GM18508 (cell line): ENCODE measurements around the gene ZNF516.
"Not testable (repeated sequence)": the region's sequence is repeated elsewhere in the genome, so short reads cannot be mapped to it uniquely, and the experiment has no call there.

Source experiments
- ATAC-seq: cut with Tn5 transposase; IDR thresholded peaks from one replicate; pipeline ENCODE4 v1.9.1; 2021; ENCODE audit warnings: moderate number of reproducible peaks; ENCODE audit not compliant: insufficient read depth, unreplicated experiment

ZNF516 gene

GRCh38 chr18:76475450-76476194 is 19.4 kb downstream of the ZNF516 start:
- no peak for ATAC-seq

DNA sequence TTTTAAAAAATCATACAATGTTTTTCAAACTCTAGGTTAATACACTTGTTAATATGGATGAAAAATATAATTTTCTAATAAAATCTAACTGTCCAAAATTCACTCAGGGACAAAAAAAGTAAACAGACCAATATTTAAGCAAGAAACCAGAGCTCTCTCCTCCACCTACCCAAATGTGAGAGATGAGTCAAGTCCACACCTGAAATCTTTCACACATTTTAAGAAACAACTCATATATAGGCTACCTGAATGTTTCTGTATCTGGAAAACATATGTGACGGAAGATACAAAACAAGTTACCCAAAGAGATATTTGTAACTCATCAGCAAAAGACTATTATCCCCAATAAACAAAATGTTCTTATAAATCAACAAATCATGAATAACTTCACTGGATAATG is 20.2 kb downstream of the ZNF516 start:
- no peak for ATAC-seq

- ATAC-seq, result not testable (repeated sequence)
Measured at GRCh38 chr18:76473521-76473920, 21.5 kb downstream of the ZNF516 start.

GRCh38 chr18:76472829-76473228 is 22.2 kb downstream of the ZNF516 start:
- no peak for ATAC-seq

- no peak for ATAC-seq
Measured at GRCh38 chr18:76471593-76471992, 23.4 kb downstream of the ZNF516 start.

DNA sequence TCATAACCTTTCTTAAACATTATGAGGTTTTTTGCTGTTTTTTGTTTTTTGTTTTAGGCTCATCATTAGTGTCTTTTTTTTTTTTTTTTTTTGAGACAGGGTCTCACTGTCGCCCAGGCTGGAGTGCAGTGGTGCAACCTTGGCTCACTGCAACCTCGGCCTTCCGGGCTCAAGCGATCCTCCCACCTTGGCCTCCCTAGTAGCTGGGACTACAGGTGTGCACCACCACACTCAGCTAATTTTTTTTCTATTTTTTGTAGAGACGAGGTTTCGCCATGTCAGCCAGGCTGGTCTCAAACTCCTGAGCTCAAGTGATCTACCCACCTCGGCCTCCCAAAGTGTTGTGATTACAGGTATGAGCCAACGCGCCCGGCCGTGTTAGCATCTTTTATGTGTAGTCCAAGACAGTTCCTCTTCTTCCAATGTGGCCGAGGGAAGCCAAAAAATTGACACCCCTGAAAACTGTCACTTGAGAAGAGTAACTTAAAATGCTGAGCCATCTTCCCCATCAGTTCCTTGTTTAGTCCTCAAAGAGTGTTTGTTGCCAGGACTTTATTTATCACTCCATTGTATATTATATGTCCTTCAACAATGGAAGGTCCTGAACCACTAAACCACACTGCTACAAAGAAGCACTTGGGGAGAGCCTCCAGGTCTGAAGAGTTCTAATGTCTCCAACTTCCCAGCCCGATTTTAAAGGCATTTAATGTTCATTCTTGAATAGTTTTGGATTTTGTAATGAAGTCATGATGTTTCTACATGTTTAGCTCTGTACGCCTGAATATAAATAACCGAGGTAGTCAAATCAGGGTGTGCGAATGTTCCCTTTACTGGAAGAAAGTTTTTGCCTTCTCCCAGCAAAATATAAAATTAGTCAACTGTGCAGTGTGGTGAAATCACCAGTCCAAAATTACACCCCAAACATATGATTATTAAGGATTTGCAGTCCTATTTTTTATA is 26.4 kb downstream of the ZNF516 start:
- no peak for ATAC-seq

GRCh38 chr18:76467371-76468190 is 27.5 kb downstream of the ZNF516 start:
- no peak for ATAC-seq

DNA sequence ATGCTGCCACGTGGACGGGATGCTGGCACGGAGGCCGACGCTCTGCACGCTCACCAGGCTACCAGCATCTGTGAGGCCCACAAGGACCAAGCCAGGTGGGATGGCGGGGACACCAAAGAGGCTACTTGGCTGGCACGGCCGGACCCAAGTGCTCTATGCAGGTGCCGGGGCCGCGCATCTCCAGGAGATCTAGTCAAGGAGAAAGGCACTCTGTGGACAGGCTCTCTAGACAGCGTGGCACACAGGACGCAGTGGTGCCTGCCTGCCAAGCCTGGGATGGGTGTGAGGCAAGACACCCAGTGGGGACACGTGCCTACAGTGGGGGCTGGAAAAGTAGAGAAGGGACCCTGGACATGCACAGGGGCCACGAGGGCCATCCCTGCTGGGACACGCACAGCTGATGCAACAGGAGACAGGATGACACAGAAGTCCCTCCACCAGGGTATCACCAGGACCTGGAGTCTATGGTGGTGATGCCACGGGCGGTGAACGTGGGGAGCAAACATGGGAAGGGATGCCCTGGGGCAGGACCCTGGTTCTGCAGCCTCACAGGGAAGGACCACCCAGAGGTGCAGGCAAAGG is 28.5 kb downstream of the ZNF516 start:
- no peak for ATAC-seq

DNA sequence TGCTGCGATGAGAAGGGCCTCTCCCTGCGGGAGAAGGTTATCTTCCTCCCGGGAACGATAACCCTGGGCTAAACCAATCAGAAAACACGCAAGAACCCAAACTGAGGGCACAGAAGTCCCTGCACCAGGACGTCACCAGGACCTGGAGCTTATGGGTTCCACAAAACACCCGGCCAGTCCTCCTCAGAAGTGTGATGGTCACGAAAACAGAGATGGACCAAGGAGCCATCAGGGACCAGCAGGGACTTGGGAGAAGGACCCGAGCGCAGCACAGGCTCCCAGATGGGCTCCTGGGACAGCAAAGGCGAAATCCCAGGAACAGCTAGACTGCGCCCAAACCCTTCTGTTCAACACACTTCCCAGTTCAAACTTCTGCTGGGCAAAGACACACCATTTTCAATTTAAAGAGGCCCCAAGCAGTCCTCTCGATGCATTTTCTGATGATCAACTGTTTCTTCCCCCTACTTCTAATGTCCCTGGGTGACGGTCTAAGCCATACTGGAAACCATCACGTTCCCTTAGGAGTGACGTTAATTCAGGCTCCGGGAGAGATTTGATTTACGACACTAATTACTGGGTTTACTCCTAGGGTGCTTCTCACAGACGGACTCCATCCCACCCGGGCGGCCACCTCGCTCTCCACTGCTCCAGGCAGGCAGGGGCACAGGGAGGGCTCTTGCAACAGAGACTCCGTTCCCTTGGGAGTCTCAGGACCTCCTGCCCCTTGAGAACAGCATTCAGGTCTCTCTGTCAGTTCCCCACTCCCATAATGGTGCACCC is 29.2 kb downstream of the ZNF516 start:
- ATAC-seq, result no peak

DNA sequence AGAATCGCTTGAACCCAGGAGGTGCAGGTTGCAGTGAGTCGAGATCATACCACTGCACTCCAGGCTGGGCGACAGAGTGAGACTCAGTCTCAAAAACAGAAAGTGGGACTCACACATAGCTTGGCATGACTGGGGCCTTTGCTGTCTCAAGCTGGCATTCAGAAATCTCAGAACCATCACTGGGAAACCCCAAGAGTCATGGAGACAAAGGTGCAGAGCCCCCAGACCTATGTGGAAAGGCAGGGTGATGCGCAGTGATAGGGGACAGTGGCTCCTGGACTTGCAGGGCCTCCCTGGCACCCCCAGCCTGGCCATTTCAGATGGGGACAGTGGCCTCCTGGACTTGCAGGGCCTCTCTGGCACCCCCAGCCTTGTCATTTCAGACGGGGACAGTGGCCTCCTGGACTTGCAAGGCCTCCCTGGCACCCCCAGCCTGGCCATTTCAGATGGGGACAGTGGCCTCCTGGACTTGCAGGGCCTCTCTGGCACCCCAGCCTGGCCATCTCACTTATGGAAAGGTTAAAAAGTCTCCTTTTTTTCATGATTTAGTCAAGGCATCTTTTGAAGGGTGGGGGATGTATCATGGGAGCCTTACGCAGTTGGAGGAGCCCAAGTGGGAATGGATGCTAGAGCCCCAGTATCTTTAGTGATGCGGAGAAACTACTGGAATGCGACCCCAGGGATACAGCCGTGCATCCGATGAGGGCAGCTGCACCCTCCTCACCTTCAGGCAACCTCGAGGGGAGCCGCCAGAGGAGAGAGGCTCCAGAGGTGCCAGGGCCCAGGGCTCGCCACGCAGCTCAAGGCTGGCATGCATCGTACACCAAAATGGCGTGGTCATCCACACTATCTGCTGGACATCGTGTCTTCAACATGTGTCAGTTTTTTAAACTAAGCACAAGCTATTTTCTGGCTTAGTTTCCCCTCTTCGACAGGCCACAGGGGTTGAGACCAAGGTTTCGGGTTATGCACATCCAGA is 30.5 kb downstream of the ZNF516 start:
- no peak for ATAC-seq

DNA sequence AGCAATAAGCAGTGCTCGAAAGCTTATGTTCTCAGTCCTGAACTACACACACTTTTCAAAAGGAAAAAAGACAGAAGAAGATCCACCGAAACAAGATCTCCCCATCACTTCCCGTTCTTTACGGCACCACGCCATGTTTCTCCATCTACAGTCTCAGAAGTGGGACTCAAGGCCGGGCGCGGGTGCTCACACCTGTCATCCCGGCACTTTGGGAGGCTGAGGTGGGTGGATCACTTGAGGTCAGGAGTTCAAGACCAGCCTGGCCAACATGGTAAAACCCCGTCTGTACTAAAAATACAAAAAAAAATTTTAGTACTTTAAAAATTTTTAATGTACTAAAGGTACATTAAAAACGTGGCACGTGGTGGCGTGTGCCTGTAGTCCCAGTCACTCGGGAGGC is 31.2 kb downstream of the ZNF516 start:
- no peak for ATAC-seq

GRCh38 chr18:76463358-76463757 is 31.7 kb downstream of the ZNF516 start:
- ATAC-seq, result no peak

DNA sequence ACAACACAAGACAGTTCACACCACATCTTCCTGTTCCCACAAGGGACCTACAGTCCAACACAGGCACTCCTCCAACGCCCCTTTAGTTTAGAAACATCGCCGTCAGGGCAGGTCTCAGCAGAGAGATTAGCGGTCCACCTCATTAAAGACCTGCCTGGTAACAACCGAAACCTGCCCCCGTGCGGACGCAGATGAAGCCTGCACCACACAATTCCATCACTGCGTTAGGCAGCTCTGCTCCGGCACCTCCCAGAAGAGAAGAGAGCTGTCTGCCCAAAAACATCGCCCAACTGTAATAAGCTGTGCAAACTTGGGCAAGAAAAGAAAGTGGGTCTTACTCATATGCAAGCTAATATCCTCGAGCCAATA is 32.7 kb downstream of the ZNF516 start:
- ATAC-seq, result no peak

GRCh38 chr18:76461692-76462325 is 33.2 kb downstream of the ZNF516 start:
- ATAC-seq, result no peak

DNA sequence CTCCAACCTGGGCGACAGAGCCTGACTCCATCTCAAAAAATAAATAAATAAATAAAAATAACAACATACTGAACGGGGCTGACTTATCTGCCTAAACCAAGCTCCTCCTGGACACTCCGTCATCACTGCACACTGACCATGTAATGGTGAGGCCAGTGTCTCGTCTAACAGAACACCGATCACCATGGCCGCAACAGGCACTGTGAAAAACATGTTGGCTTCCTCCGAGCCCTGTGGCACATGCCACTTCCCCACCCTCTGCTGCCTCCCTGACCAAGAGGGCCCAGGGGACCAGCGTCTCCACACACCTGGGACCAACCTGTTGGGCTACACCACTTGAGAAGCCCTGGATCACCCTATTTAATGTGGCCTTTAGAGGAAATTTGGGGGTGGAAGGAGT is 33.9 kb downstream of the ZNF516 start:
- ATAC-seq, result no peak

GRCh38 chr18:76460482-76460881 is 34.6 kb downstream of the ZNF516 start:
- ATAC-seq, result no peak

DNA sequence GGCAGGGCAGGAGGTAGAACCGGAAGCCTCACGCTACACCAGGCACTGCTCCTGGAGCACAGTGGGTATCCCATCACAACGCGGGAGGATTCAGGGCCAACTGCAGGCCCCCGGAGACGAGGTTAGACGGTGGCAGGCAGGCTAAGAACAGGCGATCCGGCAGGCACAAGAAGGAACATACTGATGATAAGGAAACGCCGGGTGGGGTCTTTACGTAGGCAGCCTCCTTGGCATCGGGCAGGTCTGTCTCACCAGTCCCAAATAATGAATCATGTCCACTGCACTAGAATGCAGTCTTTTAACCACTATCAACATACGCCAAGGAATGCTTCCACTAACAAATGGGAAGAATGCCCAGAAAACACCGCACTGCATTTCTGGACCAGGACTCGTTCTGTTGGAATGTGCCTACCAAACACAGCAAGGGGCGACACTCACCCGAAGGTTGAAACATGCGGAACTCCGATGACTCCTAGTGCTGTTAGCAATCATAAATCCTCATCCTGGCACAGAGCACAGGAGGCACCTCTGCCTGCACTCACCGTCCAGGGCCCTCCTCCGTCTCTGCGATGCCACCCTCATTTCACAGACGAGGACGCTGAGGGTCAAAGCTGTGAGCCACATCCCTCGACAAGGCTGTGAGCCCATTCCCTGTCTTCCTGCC is 35.2 kb downstream of the ZNF516 start:
- ATAC-seq, result no peak
